ENCODE results near the gene AHCTF1. TPM values are rescaled to one million over a fixed set of nuclear protein-coding genes. Genes with fewer than 3 reads are reported as not detected.
"Not testable (repeated sequence)": the region's sequence is repeated elsewhere in the genome, so short reads cannot be mapped to it uniquely, and the experiment has no call there.

The AHCTF1 gene
- total RNA-seq, 1 experiment from 2014 or later, result 44.3 TPM

DNA sequence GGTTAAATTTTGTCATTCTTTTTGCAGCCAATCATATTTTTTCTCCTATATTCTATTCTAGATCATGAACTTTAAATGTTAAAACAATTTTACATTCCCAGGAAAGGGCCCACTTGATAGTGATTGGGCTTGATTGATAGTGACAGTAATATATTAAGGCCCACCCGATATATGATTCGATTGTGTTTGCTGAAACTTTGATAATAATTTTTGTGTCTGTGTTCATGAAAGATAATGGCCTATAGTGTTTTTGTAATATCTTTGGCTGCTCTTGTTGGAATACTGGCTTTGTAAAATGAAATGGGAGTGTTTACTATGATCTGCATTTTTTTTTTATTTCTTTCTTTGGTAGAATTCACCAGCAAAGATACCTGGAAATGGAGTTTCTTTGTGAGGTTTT, 107.2 kb downstream of the AHCTF1 start:
- Histone ChIP-seq H3K4ac (ENCODE audit: low read depth, low read length) (no peak overlapping the region), H3K9ac (ENCODE audit: extremely low read depth, insufficient read length, low read length) (no peak overlapping the region), H2BK120ac (ENCODE audit: low read depth, low read length, poor library complexity, severe bottlenecking) (no peak overlapping the region), H2BK15ac (ENCODE audit: low read depth, low read length) (no peak overlapping the region), H2AFZ (ENCODE audit: low read length) (no peak overlapping the region), H3K4me1 (ENCODE audit: insufficient read depth, low read length) (no peaks in the 10 kb centered on the region), H3K79me2 (ENCODE audit: insufficient read depth, low read length) (no peaks in the 10 kb centered on the region), H4K8ac (replicated peaks; ENCODE audit: insufficient read length, low read depth, low read length) (no peak overlapping the region), H3K9me3 (ENCODE audit: control insufficient read depth, low read depth, low read length) (peaks cover 5% of the 10 kb centered on the region), H3K23me2 (ENCODE audit: insufficient read length, low read depth, low read length, poor library complexity, severe bottlenecking) (no peaks in the 10 kb centered on the region), H4K91ac (ENCODE audit: insufficient read length, low read depth, low read length) (no peak overlapping the region), H4K20me1 (ENCODE audit: control insufficient read depth, insufficient read depth, insufficient read length) (no peaks in the 10 kb centered on the region), H2BK5ac (ENCODE audit: insufficient read length, low read length) (no peak overlapping the region), H3K27me3 (ENCODE audit: insufficient read depth, low read length) (no peaks in the 10 kb centered on the region), H3K56ac (ENCODE audit: insufficient read length, low read depth, low read length) (no peak overlapping the region), H2AK5ac (ENCODE audit: insufficient read length, low read length) (no peak overlapping the region), H3K23ac (ENCODE audit: insufficient read length, low read depth, low read length) (no peak overlapping the region), H2BK20ac (ENCODE audit: low read depth, low read length, poor library complexity, severe bottlenecking) (no peak overlapping the region), H3K14ac (ENCODE audit: insufficient read depth, low read length) (no peak overlapping the region), H3K79me1 (ENCODE audit: insufficient read depth, low read depth, low read length, poor library complexity, severe bottlenecking) (no peaks in the 10 kb centered on the region), H3K4me2 (ENCODE audit: insufficient read depth, insufficient read length, low read length) (no peak overlapping the region), H3K18ac (ENCODE audit: insufficient read length, low read depth, low read length) (no peak overlapping the region), H2BK12ac (ENCODE audit: insufficient read length, low read depth, low read length) (no peak overlapping the region), H3T11ph (ENCODE audit: low read length) (no peak overlapping the region), H4K5ac (ENCODE audit: insufficient read length, low read depth, low read length) (no peak overlapping the region), H3K27ac (ENCODE audit: insufficient read length, low read depth, low read length) (no peak overlapping the region)
- Mint-ChIP-seq H3K4me3 (no peak overlapping the region), H3K4me1 (no peaks in the 10 kb centered on the region), H3K9me3 (peaks cover 15 to 21% of the 10 kb centered on the region in 2 experiments), H3K36me3 (ENCODE audit: insufficient read depth in 1 of 3, low read depth in 3 of 3) (peaks cover 5 to 10% (median 9%) of the 10 kb centered on the region in 3 experiments; a peak in 4 of 7 replicates), H3K27ac (no peak overlapping the region), H3K27me3 (ENCODE audit: low read depth) (peaks cover 2% of the 10 kb centered on the region; the same call in 1 of the 2 replicates)
- WGBS (ENCODE audit: extremely low coverage, insufficient read length, low lambda C conversion rate), result no CpG with 5 or more reads among the region's 2 CpGs
- TF ChIP-seq, protein P1, sequence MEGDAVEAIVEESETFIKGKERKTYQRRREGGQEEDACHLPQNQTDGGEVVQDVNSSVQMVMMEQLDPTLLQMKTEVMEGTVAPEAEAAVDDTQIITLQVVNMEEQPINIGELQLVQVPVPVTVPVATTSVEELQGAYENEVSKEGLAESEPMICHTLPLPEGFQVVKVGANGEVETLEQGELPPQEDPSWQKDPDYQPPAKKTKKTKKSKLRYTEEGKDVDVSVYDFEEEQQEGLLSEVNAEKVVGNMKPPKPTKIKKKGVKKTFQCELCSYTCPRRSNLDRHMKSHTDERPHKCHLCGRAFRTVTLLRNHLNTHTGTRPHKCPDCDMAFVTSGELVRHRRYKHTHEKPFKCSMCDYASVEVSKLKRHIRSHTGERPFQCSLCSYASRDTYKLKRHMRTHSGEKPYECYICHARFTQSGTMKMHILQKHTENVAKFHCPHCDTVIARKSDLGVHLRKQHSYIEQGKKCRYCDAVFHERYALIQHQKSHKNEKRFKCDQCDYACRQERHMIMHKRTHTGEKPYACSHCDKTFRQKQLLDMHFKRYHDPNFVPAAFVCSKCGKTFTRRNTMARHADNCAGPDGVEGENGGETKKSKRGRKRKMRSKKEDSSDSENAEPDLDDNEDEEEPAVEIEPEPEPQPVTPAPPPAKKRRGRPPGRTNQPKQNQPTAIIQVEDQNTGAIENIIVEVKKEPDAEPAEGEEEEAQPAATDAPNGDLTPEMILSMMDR (conservative IDR thresholded peaks at IDR 0.05), result no peak
- DNase-seq, result no peak

DNA sequence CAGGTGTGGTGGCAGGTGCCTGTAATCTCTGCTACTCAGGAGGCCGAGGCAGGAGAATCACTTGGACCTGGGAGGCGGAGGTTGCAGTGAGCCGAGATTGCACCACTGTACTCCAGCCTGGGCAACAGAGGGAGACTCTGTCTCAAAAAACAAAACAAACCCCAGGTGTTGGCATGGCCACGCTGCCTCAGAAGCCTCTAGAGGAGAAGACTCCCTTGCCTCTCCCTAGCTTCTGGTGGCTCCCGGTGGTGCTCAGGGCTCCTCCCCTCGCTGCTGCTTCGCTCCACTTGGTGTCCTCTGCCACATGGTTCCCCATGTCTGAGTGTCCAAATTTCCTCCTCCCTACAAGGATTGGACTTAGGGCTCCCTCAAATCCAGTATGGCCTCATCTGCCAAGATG, 109.6 kb downstream of the AHCTF1 start:
- not testable (repeated sequence) for DNase-seq; H3K27me3 Mint-ChIP-seq (ENCODE audit: low read depth); H4K20me1 ChIP-seq (ENCODE audit: control insufficient read depth, insufficient read depth, insufficient read length); H3K18ac ChIP-seq (ENCODE audit: insufficient read length, low read depth, low read length); H3K9me3 ChIP-seq (ENCODE audit: control insufficient read depth, low read depth, low read length); H3K79me1 ChIP-seq (ENCODE audit: insufficient read depth, low read depth, low read length, poor library complexity, severe bottlenecking); H4K8ac ChIP-seq (replicated peaks; ENCODE audit: insufficient read length, low read depth, low read length); H3T11ph ChIP-seq (ENCODE audit: low read length); H3K27ac Mint-ChIP-seq; H2BK5ac ChIP-seq (ENCODE audit: insufficient read length, low read length); H3K36me3 Mint-ChIP-seq (ENCODE audit: insufficient read depth in 1 of 3, low read depth in 3 of 3); H2BK20ac ChIP-seq (ENCODE audit: low read depth, low read length, poor library complexity, severe bottlenecking); H4K5ac ChIP-seq (ENCODE audit: insufficient read length, low read depth, low read length); H3K4ac ChIP-seq (ENCODE audit: low read depth, low read length); H3K4me2 ChIP-seq (ENCODE audit: insufficient read depth, insufficient read length, low read length); H2BK15ac ChIP-seq (ENCODE audit: low read depth, low read length); H3K23me2 ChIP-seq (ENCODE audit: insufficient read length, low read depth, low read length, poor library complexity, severe bottlenecking); H4K91ac ChIP-seq (ENCODE audit: insufficient read length, low read depth, low read length); H2AFZ ChIP-seq (ENCODE audit: low read length); H3K4me3 Mint-ChIP-seq; H3K79me2 ChIP-seq (ENCODE audit: insufficient read depth, low read length); H2BK12ac ChIP-seq (ENCODE audit: insufficient read length, low read depth, low read length); H2AK5ac ChIP-seq (ENCODE audit: insufficient read length, low read length); H3K9ac ChIP-seq (ENCODE audit: extremely low read depth, insufficient read length, low read length); H2BK120ac ChIP-seq (ENCODE audit: low read depth, low read length, poor library complexity, severe bottlenecking); H3K56ac ChIP-seq (ENCODE audit: insufficient read length, low read depth, low read length); H3K4me1 Mint-ChIP-seq; H3K14ac ChIP-seq (ENCODE audit: insufficient read depth, low read length); H3K27ac ChIP-seq (ENCODE audit: insufficient read length, low read depth, low read length); H3K27me3 ChIP-seq (ENCODE audit: insufficient read depth, low read length); H3K4me1 ChIP-seq (ENCODE audit: insufficient read depth, low read length); H3K23ac ChIP-seq (ENCODE audit: insufficient read length, low read depth, low read length)
- no CpG with 5 or more reads among the region's 7 CpGs for WGBS (ENCODE audit: extremely low coverage, insufficient read length, low lambda C conversion rate)
- peaks cover 11% of the 10 kb centered on the region in 2 experiments; a peak in 4 of 5 replicates for H3K9me3 Mint-ChIP-seq

All from H9 (cell line).